Naive thymus-derived CD4-positive, alpha-beta T cell (primary cell): Measurements from ENCODE around the gene TMEM235. TPM values are rescaled to one million over a fixed set of nuclear protein-coding genes. Genes with fewer than 3 reads are reported as not detected.

Experiments used
- ATAC-seq: fragments of 150-1000 bp; cut with Tn5 transposase; 2 replicates; pipeline ENCODE4 v1.10.0; 2021; ENCODE audit warnings: mild to moderate bottlenecking, moderate library complexity
- CTCF ChIA-PET: fragments of 350-600 bp; sonication (Branson Sonifier 250); formaldehyde crosslinking; loops from one replicate; lab custom pipeline; 2021; ENCODE audit warnings: antibody characterized with exemption; lab: Charles Lee
- POLR2A ChIA-PET: fragments of 350-600 bp; sonication (Branson Sonifier 250); formaldehyde crosslinking; loops from one replicate; lab custom pipeline; 2021; ENCODE audit warnings: antibody characterized with exemption, inconsistent platforms; lab: Charles Lee
- DNase-seq, 9 donors: peaks; one replicate each; pipeline versions ENCODE4 v3.0.0 to v3.0.0-alpha.2; 2020 to 2022; ENCODE audit warnings: mixed read lengths in 1 of 9
- H3K27ac ChIP-seq: one replicate; pipeline ENCODE4 v1.7.0; 2013; ENCODE audit warnings: mild to moderate bottlenecking, low read depth, low read length, moderate library complexity
- H3K27me3 ChIP-seq, 2 donors: one replicate each; pipeline ENCODE4 v1.7.0; 2013; ENCODE audit warnings: low read length in 2 of 2, mild to moderate bottlenecking in 2 of 2, moderate library complexity in 2 of 2; ENCODE audit not compliant: control insufficient read depth in 2 of 2, insufficient read depth in 2 of 2
- H3K36me3 ChIP-seq, 3 experiments: 1 replicate in 2 of 3; 2 replicates in 1 of 3; pipeline ENCODE4 v1.7.0; 2013; ENCODE audit warnings: low read length in 3 of 3, mild to moderate bottlenecking in 3 of 3, moderate library complexity in 1 of 3; ENCODE audit not compliant: insufficient read depth in 3 of 3, control insufficient read depth in 2 of 3
- H3K4me1 ChIP-seq, 2 donors: one replicate each; pipeline ENCODE4 v1.7.0; 2013; ENCODE audit warnings: low read length in 2 of 2, mild to moderate bottlenecking in 2 of 2, moderate library complexity in 1 of 2; ENCODE audit not compliant: control insufficient read depth in 2 of 2, insufficient read depth in 2 of 2
- H3K4me3 ChIP-seq: 2 replicates; pipeline ENCODE4 v1.7.0; 2013; ENCODE audit warnings: mild to moderate bottlenecking, low read length
- H3K9me3 ChIP-seq, 3 experiments: 1 replicate in 2 of 3; 2 replicates in 1 of 3; pipeline ENCODE4 v1.7.0; 2013; ENCODE audit warnings: low read length in 3 of 3; ENCODE audit not compliant: control insufficient read depth in 2 of 3
- H3K27ac Mint-ChIP-seq, 9 donors: one replicate each; pipeline ENCODE4 v1.8.0; 2020 to 2022; ENCODE audit warnings: mixed read lengths in 9 of 9, mild to moderate bottlenecking in 8 of 9, moderate library complexity in 5 of 9, inconsistent platforms in 2 of 9
- H3K27me3 Mint-ChIP-seq, 5 donors: one replicate each; pipeline ENCODE4 v1.8.0; 2021 to 2022; ENCODE audit warnings: mixed read lengths in 5 of 5, mild to moderate bottlenecking in 1 of 5
- H3K36me3 Mint-ChIP-seq, 5 donors: one replicate each; pipeline ENCODE4 v1.8.0; 2020 to 2022; ENCODE audit warnings: mixed read lengths in 5 of 5, mild to moderate bottlenecking in 3 of 5, inconsistent platforms in 1 of 5
- H3K4me1 Mint-ChIP-seq, 7 donors: one replicate each; pipeline ENCODE4 v1.8.0; 2020 to 2022; ENCODE audit warnings: mixed read lengths in 7 of 7, mild to moderate bottlenecking in 3 of 7, inconsistent platforms in 1 of 7
- H3K4me3 Mint-ChIP-seq, 10 donors: one replicate each; pipeline ENCODE4 v1.8.0; 2020 to 2022; ENCODE audit warnings: mild to moderate bottlenecking in 10 of 10, mixed read lengths in 10 of 10, moderate library complexity in 6 of 10, inconsistent platforms in 2 of 10
- H3K9me3 Mint-ChIP-seq, 11 donors: one replicate each; pipeline ENCODE4 v1.8.0; 2020 to 2022; ENCODE audit warnings: mixed read lengths in 11 of 11, mild to moderate bottlenecking in 4 of 11, inconsistent platforms in 1 of 11, moderate library complexity in 1 of 11
- intact Hi-C, 2 donors: fragments of 100-400 bp; cut with micrococcal nuclease; formaldehyde crosslinking; loops; one replicate each; pipeline ENCODE4 v1.15.1; 2023
- polyA plus RNA-seq, 2 donors: library from polyadenylated mRNA; unstranded; fragments of 300-500 nt; fragmentation: Illumina TruSeq; gene quantifications; one replicate each; pipeline ENCODE4 v1.2.3, GENCODE V29; 2021
- total RNA-seq, 6 experiments: library from RNA in 5 of 6; stranded (reverse) in 5 of 6; gene quantifications; 1 replicate in 5 of 6; 2 replicates in 1 of 6; pipeline ENCODE4 v1.2.3 and lab custom pipeline; 2021 to 2026

TMEM235 gene
- total and polyA plus RNA-seq, 7 experiments from 2014 or later: not detected

GRCh38 chr17:78255953-78256706 is 24.7 kb downstream of the TMEM235 start:
- H3K27me3 Mint-ChIP-seq: no peaks in the 10 kb centered on the region
- peak overlapping the region in 9 of 10 donors; percentile 19 to 96 (median 55) for H3K4me3 Mint-ChIP-seq
- peaks cover 0 to 6% (median 0%) of the 10 kb centered on the region in 11 donors for H3K9me3 Mint-ChIP-seq
- peaks cover 46 to 83% (median 80%) of the 10 kb centered on the region in 7 donors for H3K4me1 Mint-ChIP-seq
- peaks cover 0 to 2% (median 0%) of the 10 kb centered on the region in 5 donors for H3K36me3 Mint-ChIP-seq
- intact Hi-C loops: loop anchor here (10.0 kb wide), 3 partner anchors 371 to 1779 kb away; partner anchors contain the start of genes CCDC40 (in 1 of the 2), TBC1D16 (in 1 of the 2) and USP36 (in 1 of the 2)
- Histone ChIP-seq H3K36me3 (no peaks in the 10 kb centered on the region), H3K9me3 (no peaks in the 10 kb centered on the region), H3K4me1 (peaks cover 37 to 82% of the 10 kb centered on the region in 2 donors), H3K27ac (peak overlapping the region; percentile 93), H3K4me3 (no peak overlapping the region), H3K27me3 (no peaks in the 10 kb centered on the region)
- H3K27ac Mint-ChIP-seq: peak overlapping the region; percentile 69 to 99 (median 98)
- CTCF ChIA-PET: interaction anchor here (0.9 to 1.2 kb wide), 4 partner anchors 14 to 140 kb away, joined by 3 to 4 read pairs (median 4); no protein-coding TSS in a partner anchor
- ATAC-seq (no peak), DNase-seq (no peak)
- POLR2A ChIA-PET: interaction anchor here (0.6 to 2.5 kb wide), 9 partner anchors 14 to 298 kb away, joined by 3 to 9 read pairs (median 6); partner anchors contain the start of gene TNRC6C

- no peaks in the 10 kb centered on the region for H3K36me3 ChIP-seq
- CTCF ChIA-PET: interaction anchor here (0.9 kb wide), 1 partner anchor 141 kb away, joined by 4 read pairs; no protein-coding TSS in a partner anchor
- H3K27ac ChIP-seq: peak overlapping the region; percentile 93
- intact Hi-C loops: loop anchor here (10.0 kb wide), 3 partner anchors 372 to 1778 kb away; partner anchors contain the start of genes CCDC40 (in 1 of the 2), TBC1D16 (in 1 of the 2) and USP36 (in 1 of the 2)
- DNase-seq (no peak), ATAC-seq (no peak)
- Mint-ChIP-seq H3K27ac (peak overlapping the region; percentile 86 to 99 (median 98)), H3K9me3 (peaks cover 0 to 6% (median 0%) of the 10 kb centered on the region in 11 donors), H3K4me1 (peaks cover 40 to 87% (median 78%) of the 10 kb centered on the region in 7 donors), H3K36me3 (peaks cover 0 to 2% (median 0%) of the 10 kb centered on the region in 5 donors), H3K27me3 (no peaks in the 10 kb centered on the region), H3K4me3 (peak overlapping the region in 6 of 10 donors; percentile 35 to 88 (median 84))
- POLR2A ChIA-PET: interaction anchor here (0.6 to 2.5 kb wide), 7 partner anchors 14 to 299 kb away, joined by 3 to 9 read pairs (median 4); partner anchors contain the start of gene TNRC6C
- no peaks in the 10 kb centered on the region for H3K27me3 ChIP-seq
- no peak overlapping the region for H3K4me3 ChIP-seq
- no peaks in the 10 kb centered on the region for H3K9me3 ChIP-seq
- H3K4me1 ChIP-seq: peaks cover 29 to 79% of the 10 kb centered on the region in 2 donors
These were observed 25.5 kb downstream of the TMEM235 start for GRCh38 chr17:78256707-78257591.

GRCh38 chr17:78257810-78258322 is 26.4 kb downstream of the TMEM235 start:
- Histone ChIP-seq H3K4me1 (peaks cover 20 to 81% of the 10 kb centered on the region in 2 donors), H3K4me3 (peak overlapping the region; percentile 55), H3K9me3 (no peaks in the 10 kb centered on the region), H3K27me3 (no peaks in the 10 kb centered on the region), H3K27ac (peak overlapping the region; percentile 93), H3K36me3 (no peaks in the 10 kb centered on the region)
- H3K36me3 Mint-ChIP-seq: peaks cover 0 to 4% (median 0%) of the 10 kb centered on the region in 5 donors
- DNase-seq (peak in 6 of 9 donors; percentile 20 to 54 (median 41)), ATAC-seq (peak; percentile 34)
- intact Hi-C loops: loop anchor here (1.0 to 10.0 kb wide), 5 partner anchors 14 to 1777 kb away; partner anchors contain the start of genes CCDC40 (in 1 of the 2), TBC1D16 (in 1 of the 2) and USP36 (in 1 of the 2)
- H3K27ac Mint-ChIP-seq: peak overlapping the region; percentile 86 to 99 (median 98)
- peaks cover 34 to 91% (median 77%) of the 10 kb centered on the region in 7 donors for H3K4me1 Mint-ChIP-seq
- H3K4me3 Mint-ChIP-seq: peak overlapping the region; percentile 76 to 88 (median 85)
- CTCF ChIA-PET: no interaction called here
- POLR2A ChIA-PET: interaction anchor here (0.6 to 1.7 kb wide), 5 partner anchors 13 to 165 kb away, joined by 3 to 5 read pairs (median 4); no protein-coding TSS in a partner anchor
- H3K27me3 Mint-ChIP-seq: no peaks in the 10 kb centered on the region
- H3K9me3 Mint-ChIP-seq: peaks cover 0 to 6% (median 0%) of the 10 kb centered on the region in 11 donors

GRCh38 chr17:78258323-78259191 is 27.1 kb downstream of the TMEM235 start:
- Mint-ChIP-seq H3K4me1 (peaks cover 32 to 91% (median 78%) of the 10 kb centered on the region in 7 donors), H3K27ac (peak overlapping the region; percentile 86 to 99 (median 98)), H3K36me3 (peaks cover 0 to 4% (median 0%) of the 10 kb centered on the region in 5 donors), H3K9me3 (peaks cover 0 to 6% (median 0%) of the 10 kb centered on the region in 11 donors), H3K27me3 (no peaks in the 10 kb centered on the region), H3K4me3 (peak overlapping the region; percentile 82 to 88 (median 86))
- POLR2A ChIA-PET: interaction anchor here (0.6 to 3.2 kb wide), 5 partner anchors 13 to 164 kb away, joined by 3 to 31 read pairs (median 4); no protein-coding TSS in a partner anchor
- Histone ChIP-seq H3K9me3 (no peaks in the 10 kb centered on the region), H3K27me3 (no peaks in the 10 kb centered on the region), H3K4me1 (peaks cover 16 to 82% of the 10 kb centered on the region in 2 donors), H3K36me3 (no peaks in the 10 kb centered on the region), H3K4me3 (peak overlapping the region; percentile 61), H3K27ac (peak overlapping the region; percentile 93)
- peak; percentile 56 to 90 (median 80) for DNase-seq
- CTCF ChIA-PET: no interaction called here
- peak; percentile 74 for ATAC-seq
- intact Hi-C loops: loop anchor here (1.0 to 10.0 kb wide), 6 partner anchors 7 to 1776 kb away; partner anchors contain the start of genes CCDC40 (in 1 of the 2), TBC1D16 (in 1 of the 2) and USP36 (in 1 of the 2)

GRCh38 chr17:78259192-78259554 is 27.7 kb downstream of the TMEM235 start:
- Histone ChIP-seq H3K4me3 (peak overlapping the region; percentile 61), H3K27me3 (no peaks in the 10 kb centered on the region), H3K36me3 (no peaks in the 10 kb centered on the region), H3K9me3 (no peaks in the 10 kb centered on the region), H3K4me1 (peaks cover 13 to 83% of the 10 kb centered on the region in 2 donors), H3K27ac (peak overlapping the region; percentile 93)
- intact Hi-C loops: loop anchor here (1.0 to 10.0 kb wide), 5 partner anchors 8 to 1776 kb away; partner anchors contain the start of genes CCDC40 (in 1 of the 2), TBC1D16 (in 1 of the 2) and USP36 (in 1 of the 2)
- H3K4me3 Mint-ChIP-seq: peak overlapping the region; percentile 82 to 88 (median 86)
- H3K36me3 Mint-ChIP-seq: peaks cover 0 to 4% (median 0%) of the 10 kb centered on the region in 5 donors
- no peaks in the 10 kb centered on the region for H3K27me3 Mint-ChIP-seq
- ChIA-PET CTCF (interaction anchor here (1.2 to 1.6 kb wide), 2 partner anchors 9 to 14 kb away, joined by 4 read pairs; no protein-coding TSS in a partner anchor), POLR2A (interaction anchor here (0.6 to 3.2 kb wide), 6 partner anchors 8 to 140 kb away, joined by 3 to 31 read pairs (median 4); no protein-coding TSS in a partner anchor)
- H3K9me3 Mint-ChIP-seq: peaks cover 0 to 7% (median 0%) of the 10 kb centered on the region in 11 donors
- peak overlapping the region; percentile 84 to 99 (median 96) for H3K27ac Mint-ChIP-seq
- H3K4me1 Mint-ChIP-seq: peaks cover 35 to 92% (median 78%) of the 10 kb centered on the region in 7 donors
- no peak for DNase-seq
- ATAC-seq: no peak
